ENCODE data around the gene NNAT. TPM values are rescaled to one million over a fixed set of nuclear protein-coding genes. Genes with fewer than 3 reads are reported as not detected.

The NNAT gene
- polyA plus RNA-seq, 1 donor from 2014 or later: 996 TPM

- no peaks in the 10 kb centered on the region for H3K36me3 ChIP-seq (ENCODE audit: insufficient read depth, low read length)
- H3K9me2 ChIP-seq (ENCODE audit: insufficient read depth, low read length): no peaks in the 10 kb centered on the region
- H3K27me3 ChIP-seq (ENCODE audit: insufficient read depth, low read depth, low read length): no peaks in the 10 kb centered on the region
- no peak overlapping the region for H3K4me2 ChIP-seq (ENCODE audit: low read length)
- no peak overlapping the region for H3K27ac ChIP-seq (ENCODE audit: low read length)
- H3K9me3 ChIP-seq (ENCODE audit: low read length): no peaks in the 10 kb centered on the region
- no peaks in the 10 kb centered on the region for H3F3A ChIP-seq (ENCODE audit: insufficient read depth, low read length, poor library complexity, severe bottlenecking)
- no peaks in the 10 kb centered on the region for H4K20me1 ChIP-seq (ENCODE audit: insufficient read depth)
- TF ChIP-seq TAF1 (IDR thresholded peaks at IDR 0.05; ENCODE audit: low read depth) (no peak), CTCF (IDR thresholded peaks at IDR 0.05; ENCODE audit: poor library complexity, severe bottlenecking) (no peak), MXI1 (conservative IDR thresholded peaks at IDR 0.05; ENCODE audit: poor library complexity, severe bottlenecking) (no peak), SMC3 (conservative IDR thresholded peaks at IDR 0.05; ENCODE audit: poor library complexity) (no peak), POLR2AphosphoS5 (IDR thresholded peaks at IDR 0.05) (no peak), RAD21 (conservative IDR thresholded peaks at IDR 0.05) (no peak), EP300 (conservative IDR thresholded peaks at IDR 0.05; ENCODE audit: poor library complexity, severe bottlenecking) (no peak), REST (IDR thresholded peaks at IDR 0.05; ENCODE audit: borderline replicate concordance) (no peak), EZH2 (IDR thresholded peaks at IDR 0.05; ENCODE audit: borderline replicate concordance, insufficient read depth, low read length, poor library complexity, severe bottlenecking) (no peak)
- no peak overlapping the region for H3K9ac ChIP-seq (ENCODE audit: low read length)
- H3K79me2 ChIP-seq (replicated peaks; ENCODE audit: insufficient read depth, low read length): peaks cover 5% of the 10 kb centered on the region
- H3K4me3 ChIP-seq (ENCODE audit: low read length): no peak overlapping the region
- no peak overlapping the region for H2AFZ ChIP-seq (ENCODE audit: low read depth, low read length)
Measured at GRCh38 chr20:37510226-37510625, 10.8 kb upstream of the NNAT start.

DNA sequence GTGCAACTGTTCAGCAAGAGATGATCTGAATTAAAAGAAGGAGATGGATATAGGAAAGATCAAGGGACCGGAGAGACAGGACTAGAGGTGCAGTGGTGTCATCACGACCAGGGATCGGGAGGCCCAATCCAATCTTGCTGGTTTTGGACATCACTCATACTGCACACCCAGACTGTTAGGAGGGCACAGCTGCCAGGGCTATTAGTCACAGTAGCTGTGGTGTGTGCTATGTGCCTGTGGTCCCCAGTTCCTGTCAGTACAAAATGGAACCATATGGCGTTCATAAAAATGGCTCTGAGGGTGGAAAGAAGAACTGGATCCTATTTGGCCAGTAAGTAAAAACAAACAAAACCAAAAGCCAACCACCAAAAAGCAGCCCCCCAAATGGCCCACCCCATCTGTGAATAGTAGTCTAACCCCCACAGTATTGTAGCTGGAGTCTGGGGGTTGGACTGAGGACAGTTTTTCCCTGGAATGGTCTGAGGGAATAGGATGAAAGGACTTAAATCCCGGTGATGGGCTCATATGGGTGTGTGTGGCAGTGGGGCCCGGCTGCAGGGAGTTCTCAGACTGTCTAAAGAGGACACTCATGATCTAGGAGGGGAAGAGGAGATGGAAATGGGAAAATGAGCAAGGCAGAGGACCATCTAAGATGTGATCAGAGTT, 9.3 kb upstream of the NNAT start:
- no peaks in the 10 kb centered on the region for H4K20me1 ChIP-seq (ENCODE audit: insufficient read depth)
- H3K9ac ChIP-seq (ENCODE audit: low read length): no peak overlapping the region
- no peaks in the 10 kb centered on the region for H3K9me3 ChIP-seq (ENCODE audit: low read length)
- H3K9me2 ChIP-seq (ENCODE audit: insufficient read depth, low read length): no peaks in the 10 kb centered on the region
- peaks cover 4% of the 10 kb centered on the region for H3K36me3 ChIP-seq (ENCODE audit: insufficient read depth, low read length)
- H2AFZ ChIP-seq (ENCODE audit: low read depth, low read length): no peak overlapping the region
- H3F3A ChIP-seq (ENCODE audit: insufficient read depth, low read length, poor library complexity, severe bottlenecking): no peaks in the 10 kb centered on the region
- TF ChIP-seq POLR2AphosphoS5 (IDR thresholded peaks at IDR 0.05) (no peak), EZH2 (IDR thresholded peaks at IDR 0.05; ENCODE audit: borderline replicate concordance, insufficient read depth, low read length, poor library complexity, severe bottlenecking) (no peak)
- no peaks in the 10 kb centered on the region for H3K27me3 ChIP-seq (ENCODE audit: insufficient read depth, low read depth, low read length)
- no peak overlapping the region for H3K4me2 ChIP-seq (ENCODE audit: low read length)
- no peak overlapping the region for H3K4me3 ChIP-seq (ENCODE audit: low read length)
- no peak overlapping the region for H3K27ac ChIP-seq (ENCODE audit: low read length)
- H3K79me2 ChIP-seq (replicated peaks; ENCODE audit: insufficient read depth, low read length): peaks cover 15% of the 10 kb centered on the region

Data from neural cell (in vitro differentiated cells).